GM19239 (cell line): ENCODE results near the gene FAM20B.
A peak's percentile ranks its signal among the peaks of the same experiment; 100 is the strongest.

ENCODE experiments used
- DNase-seq: peaks from one replicate; pipeline ENCODE4 v3.0.0; 2011; ENCODE audit warnings: low spot score; ENCODE audit not compliant: insufficient read length
- FAIRE-seq: peaks from 2 replicates; lab custom pipeline; 2011; peaks lifted over from hg19 to GRCh38; lab: Jason Lieb, UNC

FAM20B gene

GRCh38 chr1:179089827-179090482, 64.3 kb downstream of the FAM20B start:
- DNase-seq (no peak), FAIRE-seq (no peak)

GRCh38 chr1:179090522-179090921, 64.8 kb downstream of the FAM20B start:
- no peak for FAIRE-seq
- no peak for DNase-seq

GRCh38 chr1:179090923-179091322, 65.2 kb downstream of the FAM20B start:
- FAIRE-seq (no peak), DNase-seq (no peak)

GRCh38 chr1:179091691-179092165, 66.0 kb downstream of the FAM20B start:
- DNase-seq (no peak), FAIRE-seq (no peak)

DNA sequence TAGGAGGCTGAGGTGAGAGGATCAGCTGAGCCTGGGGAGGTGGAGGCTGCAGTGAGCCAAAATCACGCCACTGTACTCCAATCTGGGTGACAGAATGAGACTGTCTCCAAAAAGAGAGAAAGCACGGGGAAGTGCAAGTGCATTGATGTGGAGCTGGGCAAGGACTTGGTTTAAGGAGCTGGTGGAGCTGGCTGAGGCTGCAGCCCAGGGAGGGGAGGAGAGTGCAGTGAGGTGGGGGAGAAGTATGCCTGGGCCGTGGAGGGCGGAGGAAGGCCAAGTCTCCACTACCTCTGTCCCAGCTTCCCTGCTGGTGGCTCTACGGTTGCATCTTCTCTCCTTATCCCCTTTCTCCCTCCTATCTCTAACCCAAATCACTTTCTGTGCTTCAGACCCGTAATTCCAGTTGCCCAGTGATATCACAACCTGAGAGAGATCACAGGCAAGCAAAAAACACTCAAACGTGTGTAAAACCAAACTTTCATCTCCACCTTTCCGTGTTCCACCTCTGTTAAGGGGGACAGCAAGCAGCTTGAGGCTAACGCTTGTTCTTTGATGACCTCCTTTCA, 67.3 kb downstream of the FAM20B start:
- FAIRE-seq: no peak
- DNase-seq: no peak

DNA sequence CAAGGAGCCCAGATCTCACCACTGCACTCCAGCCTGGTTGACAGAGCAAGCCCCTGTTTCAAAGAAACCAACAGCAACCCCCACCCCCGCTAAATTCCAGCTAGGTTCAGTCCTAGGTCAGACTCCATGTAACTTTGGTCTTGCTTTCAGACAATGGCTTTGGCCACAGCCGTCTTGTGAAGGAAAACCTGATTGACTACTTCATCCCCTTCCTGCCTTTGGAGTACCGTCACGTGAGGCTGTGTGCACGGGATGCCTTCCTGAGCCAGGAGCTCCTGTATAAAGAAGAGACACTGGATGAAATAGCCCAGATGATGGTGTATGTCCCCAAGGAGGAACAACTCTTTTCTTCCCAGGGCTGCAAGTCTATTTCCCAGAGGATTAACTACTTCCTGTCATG, 69.1 kb downstream of the FAM20B start:
- FAIRE-seq: no peak
- no peak for DNase-seq

GRCh38 chr1:179095377-179095776, 69.7 kb downstream of the FAM20B start:
- FAIRE-seq: no peak

GRCh38 chr1:179095924-179096323, 70.2 kb downstream of the FAM20B start:
- DNase-seq (no peak), FAIRE-seq (no peak)

More at GRCh38 chr1:179095377-179095776, 69.7 kb downstream of the FAM20B start:
- DNase-seq: no peak

DNA sequence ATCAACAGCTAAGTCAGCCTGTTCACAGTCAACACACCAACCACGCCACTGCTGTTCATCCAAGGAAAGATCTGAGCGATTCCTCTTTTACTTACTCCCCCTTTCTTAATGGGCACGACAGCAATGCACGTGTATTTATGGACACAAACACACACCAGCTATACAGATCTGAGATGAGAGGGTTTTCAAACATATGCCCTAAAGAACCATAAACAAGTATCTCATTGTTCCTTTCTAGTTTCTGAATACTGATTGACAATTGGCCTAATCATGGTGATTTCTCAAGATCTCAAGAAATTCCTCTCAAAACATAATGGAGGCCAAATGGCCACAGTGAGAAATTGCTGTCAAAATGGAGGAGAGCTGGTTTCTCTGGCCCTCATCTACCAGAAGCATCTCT, 74.2 kb downstream of the FAM20B start:
- DNase-seq (no peak), FAIRE-seq (no peak)

DNA sequence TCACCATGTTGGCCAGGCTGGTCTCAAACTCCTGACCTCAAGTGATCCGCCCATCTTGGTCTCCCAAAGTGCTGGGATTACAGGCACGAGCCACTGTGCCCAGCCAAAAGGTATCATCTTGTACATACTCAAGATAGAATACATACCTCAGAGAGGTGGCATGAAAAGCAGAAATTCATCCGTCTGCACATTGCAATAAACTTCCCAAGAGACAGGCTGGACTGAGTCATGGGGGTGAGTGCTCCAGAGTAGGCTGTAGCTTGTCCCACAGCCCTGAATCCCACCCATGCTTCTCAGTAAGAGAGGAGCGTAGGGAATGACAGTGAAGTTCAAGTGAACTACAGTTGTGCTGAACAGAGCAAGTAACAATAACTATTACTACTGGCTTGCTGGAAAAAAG, 75.9 kb downstream of the FAM20B start:
- DNase-seq: no peak
- no peak for FAIRE-seq

DNA sequence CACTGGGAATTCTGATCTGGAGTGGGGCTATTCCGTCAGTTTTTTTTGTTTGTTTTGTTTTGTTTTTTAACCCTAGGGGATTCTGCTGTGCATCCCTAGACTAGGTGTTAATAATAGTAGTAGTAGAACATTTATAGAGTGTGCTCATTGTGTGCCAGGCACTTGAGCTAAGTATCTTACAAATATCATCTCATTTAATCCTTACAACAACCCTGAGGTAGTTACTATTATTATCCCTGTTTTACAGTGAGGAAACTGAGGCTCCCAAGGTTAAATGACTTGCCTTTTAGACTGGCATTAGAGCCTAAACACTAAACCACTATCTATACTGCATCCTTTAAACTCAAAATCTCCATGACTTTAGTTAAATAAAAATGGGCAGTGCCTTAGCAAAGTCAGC, 78.3 kb downstream of the FAM20B start:
- DNase-seq: no peak
- no peak for FAIRE-seq

GRCh38 chr1:179104611-179105250, 79.0 kb downstream of the FAM20B start:
- DNase-seq (no peak), FAIRE-seq (no peak)

- no peak for FAIRE-seq
- DNase-seq: no peak
These were observed 79.7 kb downstream of the FAM20B start for GRCh38 chr1:179105393-179105792.

DNA sequence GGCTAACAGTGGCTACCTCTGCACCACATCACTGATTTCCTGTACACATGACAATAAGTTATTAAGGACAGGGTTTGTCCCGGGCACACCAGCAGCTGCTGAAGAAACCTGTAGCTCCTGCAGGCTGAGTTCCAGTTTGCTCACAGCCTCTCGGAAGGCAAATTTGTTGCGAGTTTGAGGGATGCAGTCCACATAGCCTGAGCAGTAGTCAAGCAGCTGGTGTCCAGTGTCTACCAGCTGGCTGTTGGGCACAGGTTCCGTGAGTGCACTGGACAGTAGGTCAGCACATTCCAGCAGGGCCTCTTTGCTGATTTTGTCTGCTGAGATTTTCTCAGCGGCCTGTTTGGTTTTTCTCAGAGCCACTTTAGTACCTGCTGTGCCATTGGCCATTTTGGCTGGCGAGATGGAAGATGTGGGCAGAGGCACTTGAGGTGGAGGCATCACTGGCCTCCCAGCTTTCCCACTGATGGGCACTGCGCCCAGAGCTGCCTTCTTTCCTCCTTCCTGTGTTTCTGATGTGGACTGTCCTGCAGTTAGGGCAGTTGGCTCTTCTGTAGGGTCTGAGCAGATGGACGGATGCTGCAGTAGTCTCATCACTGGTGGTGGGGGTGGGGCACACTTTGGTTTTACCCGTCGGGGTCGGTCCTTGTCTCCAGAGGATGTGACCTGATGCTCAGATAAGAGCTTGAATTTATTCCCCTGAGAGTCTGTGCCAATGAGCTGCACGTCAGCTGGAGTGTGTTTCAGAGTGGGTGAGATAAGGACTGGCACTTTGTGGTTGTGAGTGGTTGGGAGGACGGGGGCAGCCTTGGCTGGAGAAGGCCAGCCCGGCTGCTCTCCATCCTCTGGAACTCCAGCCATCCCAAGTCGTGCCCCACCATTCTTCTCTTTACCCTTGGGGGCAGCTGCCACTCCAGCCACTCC, 82.3 kb downstream of the FAM20B start:
- FAIRE-seq: no peak
- DNase-seq: no peak

- FAIRE-seq (no peak), DNase-seq (no peak)
These were observed 83.0 kb downstream of the FAM20B start for GRCh38 chr1:179108644-179109043.

DNA sequence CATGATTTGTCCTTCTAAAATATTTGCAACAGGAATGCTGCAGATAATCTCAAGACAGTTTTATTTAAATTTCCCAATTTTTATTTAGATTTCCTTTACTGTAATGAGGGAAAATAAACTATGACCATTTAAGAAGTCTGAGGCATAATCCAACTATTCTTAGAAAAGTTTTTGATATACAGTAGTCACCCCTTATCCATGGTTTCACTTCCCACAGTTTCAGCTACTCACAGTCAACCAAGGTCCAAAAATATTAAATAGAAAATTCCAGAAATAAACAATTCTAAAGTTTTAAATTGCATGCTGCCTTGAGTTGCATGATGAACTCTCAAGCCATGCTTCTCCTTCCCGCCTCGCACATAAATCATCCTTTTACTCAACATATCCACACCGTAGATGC, 89.5 kb downstream of the FAM20B start:
- FAIRE-seq (no peak), DNase-seq (no peak)

DNA sequence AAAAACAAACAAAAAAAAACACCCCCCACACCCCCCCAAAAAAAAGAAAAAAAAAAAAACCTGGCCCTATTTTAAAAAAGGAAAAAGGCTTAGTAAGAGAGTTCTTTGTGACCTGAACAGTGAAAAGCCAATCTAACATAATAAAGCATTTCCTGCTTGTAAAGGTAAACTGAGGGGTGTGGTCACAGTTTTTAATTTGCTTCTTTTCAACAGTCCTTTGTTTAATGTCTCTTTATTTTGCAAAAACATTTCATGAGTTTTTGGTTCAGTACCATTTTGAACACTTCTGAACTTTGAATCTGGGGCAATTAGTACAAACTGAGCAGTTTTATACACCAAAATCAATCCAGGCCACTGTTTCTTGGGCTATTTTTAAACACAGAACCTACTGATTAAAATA, 93.8 kb downstream of the FAM20B start:
- FAIRE-seq: no peak
- no peak for DNase-seq

- no peak for FAIRE-seq
These were observed 95.0 kb downstream of the FAM20B start for GRCh38 chr1:179120736-179121135.

GRCh38 chr1:179121159-179121938, 95.7 kb downstream of the FAM20B start:
- FAIRE-seq: peak; percentile 18
- DNase-seq: no peak

More at GRCh38 chr1:179120736-179121135, 95.0 kb downstream of the FAM20B start:
- DNase-seq: no peak

DNA sequence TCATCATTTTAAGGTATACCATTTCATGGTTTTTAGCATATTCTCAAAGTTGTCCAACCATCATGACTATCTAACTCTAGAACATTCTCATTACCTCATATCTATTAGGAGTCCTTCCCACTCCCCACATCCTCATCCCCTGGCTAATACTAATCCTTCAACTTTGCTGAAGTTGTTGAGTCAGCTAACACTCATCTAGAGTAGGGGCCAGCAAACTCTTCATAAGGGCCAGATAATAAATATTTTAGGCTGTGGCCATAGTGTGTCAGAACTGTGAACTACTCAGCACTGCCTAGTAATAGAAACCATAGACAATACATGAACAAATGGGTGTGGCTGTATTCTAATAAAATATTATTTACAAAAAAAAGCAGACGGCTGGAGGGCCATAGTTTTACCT, 99.2 kb downstream of the FAM20B start:
- FAIRE-seq (no peak), DNase-seq (no peak)
